ENCODE data around the gene ZFHX3.

- no peak for TF ChIP-seq EP300 (IDR thresholded peaks at IDR 0.05)
- TF ChIP-seq CTCF (IDR thresholded peaks at IDR 0.05): no peak
- TF ChIP-seq POLR2A (IDR thresholded peaks at IDR 0.05): no peak
Measured at GRCh38 chr16:72785171-72785570, 262.8 kb downstream of the ZFHX3 start.

Measured in tibial nerve (tissue), 4 donors.